ENCODE measurements around the gene CDH23.

CDH23 gene

GRCh38 chr10:71392292-71392691 lies 4.4 kb upstream of the CDH23 start:
- DNase-seq (ENCODE audit: low read depth in 2 of 2, low spot score in 1 of 2), result no peak

- DNase-seq (ENCODE audit: low read depth in 2 of 2, low spot score in 1 of 2), result no peak
Measured at GRCh38 chr10:71392791-71393781, 3.6 kb upstream of the CDH23 start.

GRCh38 chr10:71393841-71394475 lies 2.8 kb upstream of the CDH23 start:
- no peak for DNase-seq (ENCODE audit: low read depth in 2 of 2, low spot score in 1 of 2)

- no peak for DNase-seq (ENCODE audit: low read depth in 2 of 2, low spot score in 1 of 2)
Measured at GRCh38 chr10:71394926-71395562, 1.7 kb upstream of the CDH23 start.

GRCh38 chr10:71395621-71396020 lies 1.1 kb upstream of the CDH23 start:
- no peak for DNase-seq (ENCODE audit: low read depth in 2 of 2, low spot score in 1 of 2)

- DNase-seq (ENCODE audit: low read depth in 2 of 2, low spot score in 1 of 2), result no peak
Measured at GRCh38 chr10:71396084-71396710, 523 bp upstream of the CDH23 start.

- DNase-seq (ENCODE audit: low read depth in 2 of 2, low spot score in 1 of 2), result no peak
Measured at GRCh38 chr10:71397296-71398212, 834 bp downstream of the CDH23 start.

GRCh38 chr10:71398976-71399375 lies 2.3 kb downstream of the CDH23 start:
- no peak for DNase-seq (ENCODE audit: low read depth in 2 of 2, low spot score in 1 of 2)

- DNase-seq (ENCODE audit: low read depth in 2 of 2, low spot score in 1 of 2), result no peak
Measured at GRCh38 chr10:71399946-71400345, 3.2 kb downstream of the CDH23 start.

- DNase-seq (ENCODE audit: low read depth in 2 of 2, low spot score in 1 of 2), result no peak
Measured at GRCh38 chr10:71401056-71401455, 4.3 kb downstream of the CDH23 start.

- DNase-seq (ENCODE audit: low read depth in 2 of 2, low spot score in 1 of 2), result no peak
Measured at GRCh38 chr10:71402005-71402404, 5.3 kb downstream of the CDH23 start.

- no peak for DNase-seq (ENCODE audit: low read depth in 2 of 2, low spot score in 1 of 2)
Measured at GRCh38 chr10:71404503-71405295, 8.0 kb downstream of the CDH23 start.

- no peak for DNase-seq (ENCODE audit: low read depth in 2 of 2, low spot score in 1 of 2)
Measured at GRCh38 chr10:71406878-71407277, 10.2 kb downstream of the CDH23 start.

GRCh38 chr10:71408436-71409225 lies 11.9 kb downstream of the CDH23 start:
- no peak for DNase-seq (ENCODE audit: low read depth in 2 of 2, low spot score in 1 of 2)

GRCh38 chr10:71409516-71410104 lies 12.9 kb downstream of the CDH23 start:
- no peak for DNase-seq (ENCODE audit: low read depth in 2 of 2, low spot score in 1 of 2)

GRCh38 chr10:71413581-71413980 lies 16.9 kb downstream of the CDH23 start:
- no peak for DNase-seq (ENCODE audit: low read depth in 2 of 2, low spot score in 1 of 2)

GRCh38 chr10:71414359-71414758 lies 17.6 kb downstream of the CDH23 start:
- DNase-seq (ENCODE audit: low read depth in 2 of 2, low spot score in 1 of 2), result no peak

GRCh38 chr10:71419002-71419540 lies 22.4 kb downstream of the CDH23 start:
- DNase-seq (ENCODE audit: low read depth in 2 of 2, low spot score in 1 of 2), result no peak
